ENCODE data around the gene ESRRA. TPM values are rescaled to one million over a fixed set of nuclear protein-coding genes. Genes with fewer than 3 reads are reported as not detected.

ESRRA gene
- total and polyA plus RNA-seq, 10 of the 15 experiments (the other 5 are each of a cell fraction or from before 2014, with no cell fraction given), result 0.32 to 48.9 (median 12.6) TPM

DNA sequence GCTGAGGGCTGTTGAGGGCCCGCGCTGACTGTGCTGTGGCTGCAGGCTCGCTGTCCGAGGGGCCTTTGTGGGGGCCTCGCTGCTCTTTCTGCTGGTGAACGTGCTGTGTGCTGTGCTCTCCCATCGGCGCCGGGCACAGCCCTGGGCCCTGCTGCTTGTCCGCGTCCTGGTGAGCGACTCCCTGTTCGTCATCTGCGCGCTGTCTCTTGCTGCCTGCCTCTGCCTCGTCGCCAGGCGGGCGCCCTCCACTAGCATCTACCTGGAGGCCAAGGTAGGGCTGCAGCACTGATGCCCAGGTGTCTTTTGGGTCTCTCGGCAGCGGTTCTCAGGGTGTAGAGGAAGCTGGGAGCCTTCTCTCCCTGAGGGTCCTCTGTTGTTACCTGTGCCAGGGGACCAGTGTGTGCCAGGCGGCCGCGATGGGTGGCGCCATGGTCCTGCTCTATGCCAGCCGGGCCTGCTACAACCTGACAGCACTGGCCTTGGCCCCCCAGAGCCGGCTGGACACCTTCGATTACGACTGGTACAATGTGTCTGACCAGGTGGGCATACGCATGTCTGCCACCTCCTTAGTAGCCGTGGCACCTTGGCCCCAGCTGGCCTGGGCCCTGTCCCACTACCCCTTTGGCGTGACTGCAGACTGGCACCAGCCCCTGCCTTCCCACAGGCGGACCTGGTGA is 17.5 kb upstream of the ESRRA start:
- SMC1A ChIA-PET (ENCODE audit: uncharacterized antibody, unreplicated experiment), result interaction anchor here (1.4 kb wide), 1 partner anchor 82 kb away, joined by 3 read pairs; no protein-coding TSS in a partner anchor
- Histone ChIP-seq H3K4me3 (no peak overlapping the region), H3K9me3 (replicated peaks; ENCODE audit: control insufficient read depth, insufficient read depth, low read length) (no peaks in the 10 kb centered on the region), H3K4me2 (ENCODE audit: control insufficient read depth, insufficient read depth) (no peak overlapping the region), H3K27ac (ENCODE audit: control insufficient read depth, insufficient read depth) (no peak overlapping the region), H2AFZ (ENCODE audit: control insufficient read depth, low read depth, low read length) (no peak overlapping the region), H3K27me3 (replicated peaks in 1 of 2; ENCODE audit: control insufficient read depth in 2 of 2, insufficient read depth in 2 of 2, low read length in 1 of 2) (peaks cover under 1 to 5% of the 10 kb centered on the region in 2 experiments), H3K4me1 (ENCODE audit: control insufficient read depth, insufficient read depth, low read length) (peaks cover 7% of the 10 kb centered on the region), H4K20me1 (ENCODE audit: control insufficient read depth, insufficient read depth) (no peaks in the 10 kb centered on the region), H3K9ac (ENCODE audit: control insufficient read depth, insufficient read depth, low read length) (no peak overlapping the region), H3K36me3 (ENCODE audit: control insufficient read depth in 2 of 2, insufficient read depth in 2 of 2, low read length in 1 of 2) (peaks cover 0 to 2% of the 10 kb centered on the region in 2 experiments; a peak in 2 of 4 replicates), H3K79me2 (ENCODE audit: control insufficient read depth, insufficient read depth, low read length) (peaks cover 15% of the 10 kb centered on the region)
- RAD21 ChIA-PET (ENCODE audit: unreplicated experiment), result no interaction called here
- in situ Hi-C loops (cut with MboI) (no loop called here), intact Hi-C loops (cut with micrococcal nuclease; ENCODE audit: unreplicated experiment) (no loop called here)
- no peak for ATAC-seq
- POLR2A ChIA-PET, result interaction anchor here (0.5 kb wide), 1 partner anchor 602 kb away, joined by 4 read pairs; no protein-coding TSS in a partner anchor
- no TSS peak for BruUV-seq (replicated peaks)
- no peak for DNase-seq (ENCODE audit: low read depth, low spot score)
- no peak for FAIRE-seq
- CTCF ChIA-PET, result interaction anchor here (0.9 to 2.3 kb wide), 3 partner anchors 13 to 83 kb away, joined by 3 to 7 read pairs (median 4); partner anchors contain the start of gene CATSPERZ
- WGBS (ENCODE audit: insufficient coverage, insufficient replicate concordance, low lambda C conversion rate, missing lambda C conversion rate), result 87% methylated on average over 31 of the region's 33 CpGs
- TF ChIP-seq TCF3 (IDR thresholded peaks at IDR 0.05; ENCODE audit: borderline replicate concordance, insufficient read depth, low read depth, low read length), result no peak
- no peak for TF ChIP-seq RFX5 (IDR thresholded peaks at IDR 0.05; ENCODE audit: low read depth, low read length)
- no peak for TF ChIP-seq MTA3 (IDR thresholded peaks at IDR 0.05; ENCODE audit: borderline replicate concordance, low read length)
- no peak for TF ChIP-seq TCF12 (IDR thresholded peaks at IDR 0.05; ENCODE audit: low read depth, low read length)
- TF ChIP-seq GATAD2B (conservative IDR thresholded peaks at IDR 0.05; ENCODE audit: low read depth), result no peak
- TF ChIP-seq IKZF1 (conservative IDR thresholded peaks at IDR 0.05), result no peak
- no peak for TF ChIP-seq POLR2AphosphoS2 (IDR thresholded peaks at IDR 0.05; ENCODE audit: low read depth, low read length)
- TF ChIP-seq STAT3 (IDR thresholded peaks at IDR 0.05; ENCODE audit: low read depth, low read length), result no peak
